HG03108 (cell line): ENCODE results near the gene AMOT.

Experiments
- ATAC-seq: cut with Tn5 transposase; IDR thresholded peaks from one replicate; pipeline ENCODE4 v1.9.1; 2021; ENCODE audit warnings: moderate library complexity; ENCODE audit not compliant: unreplicated experiment

AMOT gene

DNA sequence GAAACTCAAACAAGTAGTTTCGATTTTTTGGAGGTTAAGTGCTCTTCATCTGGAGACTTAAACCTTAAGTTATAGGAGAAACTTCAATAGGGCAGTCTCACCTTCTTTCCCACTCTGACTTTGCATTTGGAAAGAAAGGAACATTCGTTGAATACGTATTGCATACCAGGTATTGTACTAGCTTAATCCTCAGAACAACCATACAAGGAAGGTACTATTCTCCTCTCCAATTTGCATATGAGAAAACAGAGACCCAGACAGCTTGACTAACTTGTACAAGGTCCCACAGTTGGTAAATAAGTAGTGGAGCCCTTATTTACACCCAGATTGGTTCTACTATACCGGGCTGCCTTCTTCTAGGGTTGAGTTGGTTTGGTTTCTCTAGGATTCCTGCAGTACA is 32.6 kb downstream of the AMOT start:
- ATAC-seq = no peak

DNA sequence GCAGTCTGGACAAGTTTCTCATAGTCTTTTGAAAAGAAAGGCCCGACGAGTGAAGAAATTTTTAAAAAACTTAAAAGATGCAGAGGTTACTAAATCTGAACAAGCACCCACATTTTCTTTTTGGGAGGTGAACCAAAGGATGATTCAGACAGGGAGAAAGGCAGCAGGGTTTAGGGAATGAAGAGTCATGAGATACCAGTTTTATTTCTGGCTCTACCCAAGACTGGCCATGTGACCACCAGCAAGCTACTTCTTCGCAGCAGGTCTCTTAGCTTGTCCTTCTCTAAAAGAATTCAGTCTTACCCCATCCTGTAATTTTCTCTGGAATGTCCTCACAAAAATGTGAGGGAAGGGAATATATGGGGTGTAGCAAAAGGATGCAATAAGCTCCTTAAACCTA is 37.6 kb downstream of the AMOT start:
- no peak for ATAC-seq

DNA sequence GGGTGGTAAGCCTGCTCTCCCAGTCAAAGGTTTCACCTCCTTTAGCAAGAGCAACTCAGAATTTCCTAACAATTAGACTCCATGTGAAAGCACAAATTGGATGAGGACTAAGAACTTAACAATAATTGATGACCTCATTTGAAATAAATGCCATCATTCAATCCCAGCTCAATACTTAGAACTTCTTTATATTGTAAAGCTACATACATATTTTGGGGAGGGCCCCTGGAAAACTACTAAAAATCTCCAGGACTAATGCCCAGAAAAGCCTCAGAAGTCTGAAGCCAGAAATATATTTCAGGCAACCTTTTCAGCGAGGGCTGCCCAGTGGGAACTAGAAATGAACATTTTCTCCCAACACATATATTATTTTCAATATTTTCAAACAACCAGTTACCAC is 38.1 kb downstream of the AMOT start:
- no peak for ATAC-seq

DNA sequence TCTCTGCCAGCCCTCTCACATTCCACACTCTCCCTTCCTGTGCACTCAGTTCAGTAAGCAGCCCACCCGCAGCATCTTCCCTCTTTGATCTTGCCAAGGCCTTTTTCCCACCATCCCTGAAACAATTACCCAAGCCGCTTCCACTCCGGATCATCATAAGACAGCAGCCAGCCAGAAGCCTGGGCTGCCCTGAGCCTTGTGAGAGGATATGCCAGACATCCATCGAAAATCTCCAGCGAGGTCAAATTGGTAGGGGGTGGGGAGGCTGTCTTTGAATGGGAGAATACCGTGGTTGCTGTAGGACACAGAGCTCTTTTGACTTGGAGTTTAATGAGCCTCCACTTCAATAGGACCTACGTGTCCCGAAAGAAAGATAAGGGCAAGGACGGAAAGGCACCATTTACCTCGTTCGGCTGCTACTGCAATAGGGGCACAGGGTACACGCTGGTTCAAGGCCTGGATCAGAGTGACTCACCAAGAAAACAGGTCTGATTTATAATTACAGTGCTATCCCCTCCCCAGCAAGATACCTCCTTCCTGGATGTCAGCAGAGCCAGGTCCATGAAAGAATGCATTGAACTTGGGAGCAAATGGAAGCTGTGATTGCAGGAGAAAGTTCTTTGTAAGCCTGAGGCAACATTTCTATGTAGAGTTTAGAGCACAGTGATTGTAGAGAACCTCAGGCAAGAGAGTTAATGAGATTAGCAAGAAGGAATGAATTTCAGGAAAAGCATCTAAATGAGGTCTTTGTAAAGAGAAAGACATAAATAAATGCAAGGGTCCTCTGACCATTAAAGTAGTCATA is 39.5 kb downstream of the AMOT start:
- no peak for ATAC-seq

DNA sequence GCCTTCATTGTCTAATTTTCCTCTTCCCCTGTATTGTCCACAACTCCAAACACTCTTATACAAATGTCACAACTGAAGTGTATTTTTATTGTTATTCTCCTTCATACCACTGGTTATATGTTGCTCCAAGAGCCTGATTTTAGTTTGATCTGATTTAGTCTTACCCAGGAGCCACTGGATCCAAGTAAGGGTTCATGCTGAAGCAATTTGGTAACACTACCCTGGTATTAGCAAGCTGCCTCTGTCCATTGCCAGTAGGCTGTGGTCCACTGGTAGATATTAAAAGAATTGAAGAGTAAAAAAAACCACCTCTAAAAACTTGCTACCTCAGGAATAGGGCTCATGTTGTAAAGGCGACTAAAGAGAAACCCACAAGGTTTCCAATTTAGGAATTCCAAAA is 41.2 kb downstream of the AMOT start:
- no peak for ATAC-seq

DNA sequence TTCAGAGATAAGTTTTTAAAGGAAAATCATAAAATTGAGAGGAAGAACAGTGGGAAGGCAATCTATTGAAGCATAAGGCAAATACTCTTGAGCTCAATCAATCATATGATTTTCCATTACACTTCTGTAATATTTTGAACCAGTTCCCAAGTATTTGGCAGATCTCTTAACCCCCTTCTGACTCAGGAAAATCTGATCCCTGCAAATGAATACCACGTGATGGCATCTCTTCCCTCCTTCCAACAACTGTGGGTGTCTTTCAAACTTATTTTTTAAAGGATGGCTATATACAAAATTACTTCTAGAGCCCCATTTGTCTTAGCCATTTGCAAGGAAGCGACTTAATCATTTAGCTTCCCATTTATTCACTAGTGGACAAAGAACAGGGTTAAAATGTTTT is 41.9 kb downstream of the AMOT start:
- ATAC-seq = no peak

DNA sequence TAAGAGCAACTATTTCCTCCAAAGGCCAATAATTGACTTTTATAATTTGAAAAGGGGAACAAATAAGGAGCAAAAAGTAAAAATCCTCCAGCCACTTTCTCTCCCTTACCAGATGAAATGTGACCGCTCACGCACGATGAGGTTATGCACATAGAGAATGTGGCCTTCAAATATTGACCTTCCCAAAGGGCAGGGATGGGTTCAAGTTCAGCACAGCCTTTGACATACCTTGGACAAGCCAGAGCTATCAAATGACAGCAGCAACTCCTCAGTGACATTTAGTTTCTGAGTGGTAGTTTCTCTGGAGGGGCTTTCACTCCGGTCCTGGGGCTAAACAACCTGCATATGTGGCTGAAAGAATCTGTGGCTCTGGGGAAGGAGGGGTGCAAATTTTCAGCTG is 50.7 kb downstream of the AMOT start:
- no peak for ATAC-seq

DNA sequence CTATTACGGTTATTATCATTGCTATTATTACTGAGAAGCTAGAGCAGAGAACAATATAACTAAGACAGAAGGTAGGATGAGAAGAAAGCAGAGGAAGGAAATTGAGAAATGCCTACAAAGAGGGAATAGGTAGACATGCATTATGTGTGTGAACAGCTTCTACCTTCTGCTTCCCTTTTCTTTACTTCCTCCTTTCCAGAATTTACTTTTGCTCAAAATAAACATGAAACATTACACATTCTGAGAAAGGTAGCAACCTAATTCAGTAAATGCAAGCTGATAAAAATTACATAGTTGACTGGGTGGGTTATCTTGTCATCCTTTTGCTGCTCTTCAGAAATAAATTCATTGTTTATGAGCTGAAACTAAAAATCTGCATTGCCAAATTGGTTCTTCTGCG is 54.6 kb downstream of the AMOT start:
- ATAC-seq = no peak

DNA sequence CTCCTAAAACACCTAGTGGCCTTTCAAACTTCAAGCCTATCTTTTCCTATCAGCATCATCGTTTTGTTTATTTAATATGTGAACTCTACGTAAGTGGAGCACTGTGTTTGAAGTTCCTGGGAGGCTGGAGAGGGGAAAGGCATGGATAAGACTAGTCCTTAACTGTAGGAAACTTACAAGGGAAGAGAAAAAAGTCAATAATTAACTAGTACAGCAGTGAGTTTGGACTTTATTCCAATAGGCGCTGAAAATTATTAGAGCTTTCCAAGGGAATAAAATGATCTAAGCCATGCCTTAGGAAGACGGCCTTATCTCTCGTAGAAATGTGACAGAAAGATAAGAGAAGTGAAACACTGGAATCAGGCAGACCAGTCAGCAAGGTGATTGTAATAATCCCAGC is 55.3 kb downstream of the AMOT start:
- no peak for ATAC-seq

DNA sequence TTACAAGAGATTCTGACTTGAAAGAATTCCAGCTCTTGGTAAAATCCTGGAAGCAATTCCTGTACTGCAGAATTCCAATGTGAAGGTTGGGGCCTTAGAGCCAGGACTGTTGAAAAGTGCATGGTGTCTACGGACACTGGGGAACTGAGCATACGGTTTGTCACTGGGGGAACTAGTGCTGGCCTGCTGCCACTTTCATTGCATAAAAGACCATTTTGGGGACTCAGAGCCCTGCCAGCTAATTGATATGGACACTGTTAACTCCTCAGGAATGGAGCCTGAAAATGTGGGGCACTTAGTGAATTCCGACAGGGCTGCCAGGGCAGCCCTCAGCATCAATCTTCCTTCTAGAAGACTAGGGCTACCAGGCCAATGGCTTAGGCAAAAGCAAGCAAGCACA is 55.9 kb downstream of the AMOT start:
- no peak for ATAC-seq

DNA sequence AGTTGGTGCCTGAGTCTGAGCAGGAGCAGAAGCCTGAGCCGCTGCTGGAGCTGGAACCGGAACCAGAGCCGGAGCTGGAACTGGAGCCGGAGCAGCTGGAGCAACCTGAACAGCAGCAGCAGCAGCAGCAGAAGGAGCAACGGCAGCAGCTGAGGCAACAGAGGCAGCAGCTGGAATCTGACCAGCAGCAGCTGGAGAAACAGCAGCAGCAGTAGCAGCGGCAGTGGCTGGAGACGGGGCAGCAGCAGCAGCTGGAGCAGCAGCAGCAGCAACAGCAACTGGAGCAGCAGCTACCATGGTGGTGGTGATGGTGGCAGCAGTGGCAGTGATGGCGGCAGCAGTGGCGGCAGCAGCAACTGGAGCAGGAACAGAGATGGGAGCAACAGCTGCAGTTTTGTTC is 61.5 kb downstream of the AMOT start:
- ATAC-seq = no peak

DNA sequence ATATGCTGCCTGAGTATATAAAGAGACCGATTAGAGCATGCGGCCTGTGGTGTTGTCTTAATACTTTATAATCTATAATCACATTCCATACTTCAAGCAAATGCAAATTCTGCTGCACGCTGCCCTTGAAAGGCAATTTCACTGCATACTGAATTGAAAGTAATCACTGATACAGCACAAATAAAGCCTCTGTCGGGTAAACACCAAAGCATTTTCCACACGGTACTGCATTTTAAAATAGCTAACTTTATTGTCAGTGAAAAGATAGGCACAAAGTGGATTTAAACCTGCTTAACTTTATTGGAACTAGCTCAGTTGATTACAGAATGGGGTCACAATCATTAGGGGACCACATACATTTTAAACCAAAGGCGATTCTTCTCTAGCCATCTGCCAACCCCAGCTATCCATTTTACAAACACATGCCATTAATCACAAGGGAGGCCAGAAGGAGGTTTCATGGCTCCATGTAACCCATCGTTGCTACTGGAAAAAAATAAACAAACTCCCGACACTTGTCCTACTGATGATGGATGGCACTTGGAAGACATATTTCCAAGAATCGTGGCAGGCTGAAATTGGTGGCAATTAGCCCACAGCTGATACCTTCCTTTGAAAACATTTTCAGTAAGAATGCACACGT is 65.9 kb downstream of the AMOT start:
- no peak for ATAC-seq

DNA sequence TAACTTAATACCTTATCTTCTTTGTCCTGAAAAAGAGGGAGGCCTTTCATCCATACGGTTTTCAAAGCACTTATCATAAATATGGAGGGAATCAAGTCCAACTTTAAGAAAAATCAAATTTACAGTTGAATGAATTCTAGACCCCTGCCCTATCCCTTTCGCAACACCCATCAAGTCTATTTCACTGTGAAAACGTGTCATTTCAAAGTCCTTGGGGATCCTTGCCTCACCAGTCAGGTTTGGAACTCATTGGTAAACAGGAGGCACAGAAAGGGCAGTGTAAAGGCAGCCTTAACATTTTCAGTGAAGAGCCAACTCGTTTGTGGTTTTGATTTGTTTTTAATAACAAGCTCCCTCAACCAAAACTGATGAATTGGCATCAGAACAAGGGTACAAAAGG is 66.5 kb downstream of the AMOT start:
- ATAC-seq = no peak

DNA sequence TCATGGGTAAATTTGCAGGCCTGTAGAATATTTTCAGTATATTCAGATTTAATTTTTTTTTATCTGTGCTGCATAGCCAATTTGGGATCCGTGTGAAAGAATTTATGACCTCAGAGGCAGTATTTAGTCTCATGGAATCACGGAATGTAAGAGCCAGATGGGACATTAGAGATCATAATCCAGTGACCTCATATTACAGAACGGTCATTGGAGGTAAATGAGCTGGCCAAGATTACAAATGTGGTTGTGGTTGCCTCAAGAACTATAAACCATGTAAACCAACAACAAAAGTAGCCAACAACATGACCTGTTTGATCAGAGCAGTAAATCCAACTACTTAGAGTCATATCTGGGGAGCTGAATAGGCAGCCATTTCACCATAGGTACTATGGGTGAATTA is 71.6 kb downstream of the AMOT start:
- ATAC-seq = no peak

DNA sequence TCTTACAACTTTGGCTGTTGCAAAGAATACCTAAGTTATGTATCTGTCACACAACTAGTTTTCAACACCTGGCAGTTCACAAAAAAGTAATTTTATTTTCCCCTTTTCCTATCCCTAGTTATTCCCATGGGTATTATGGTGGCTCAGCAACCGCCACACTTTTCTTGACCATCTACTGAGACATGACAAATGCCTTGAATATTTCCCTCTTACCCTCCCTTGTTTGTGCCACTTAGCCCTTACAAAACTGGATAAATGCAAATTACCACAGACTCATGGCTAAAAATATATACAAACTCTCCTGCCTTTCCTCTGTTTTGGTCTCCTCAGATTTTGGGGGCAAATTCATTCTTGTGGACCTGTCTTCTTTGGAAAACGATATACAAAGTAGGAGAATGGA is 72.1 kb downstream of the AMOT start:
- no peak for ATAC-seq

DNA sequence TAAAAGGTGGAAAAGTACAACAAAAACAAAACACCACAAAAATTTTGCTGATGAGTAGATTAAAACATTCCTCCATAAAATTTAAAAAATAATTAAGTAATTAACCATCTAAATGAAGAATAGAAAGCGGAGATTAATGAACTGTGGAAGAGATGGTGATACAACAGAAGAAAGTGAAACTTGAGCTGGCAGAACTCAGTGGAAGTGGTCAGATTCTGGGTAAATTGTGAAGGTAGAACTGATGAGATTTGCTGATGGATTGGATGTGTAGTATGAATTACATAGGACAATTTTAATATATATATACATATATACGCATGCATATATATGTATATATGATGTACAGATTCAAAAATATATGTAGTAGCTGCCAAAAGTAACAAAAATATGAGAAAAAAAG is 73.9 kb downstream of the AMOT start:
- ATAC-seq = no peak

DNA sequence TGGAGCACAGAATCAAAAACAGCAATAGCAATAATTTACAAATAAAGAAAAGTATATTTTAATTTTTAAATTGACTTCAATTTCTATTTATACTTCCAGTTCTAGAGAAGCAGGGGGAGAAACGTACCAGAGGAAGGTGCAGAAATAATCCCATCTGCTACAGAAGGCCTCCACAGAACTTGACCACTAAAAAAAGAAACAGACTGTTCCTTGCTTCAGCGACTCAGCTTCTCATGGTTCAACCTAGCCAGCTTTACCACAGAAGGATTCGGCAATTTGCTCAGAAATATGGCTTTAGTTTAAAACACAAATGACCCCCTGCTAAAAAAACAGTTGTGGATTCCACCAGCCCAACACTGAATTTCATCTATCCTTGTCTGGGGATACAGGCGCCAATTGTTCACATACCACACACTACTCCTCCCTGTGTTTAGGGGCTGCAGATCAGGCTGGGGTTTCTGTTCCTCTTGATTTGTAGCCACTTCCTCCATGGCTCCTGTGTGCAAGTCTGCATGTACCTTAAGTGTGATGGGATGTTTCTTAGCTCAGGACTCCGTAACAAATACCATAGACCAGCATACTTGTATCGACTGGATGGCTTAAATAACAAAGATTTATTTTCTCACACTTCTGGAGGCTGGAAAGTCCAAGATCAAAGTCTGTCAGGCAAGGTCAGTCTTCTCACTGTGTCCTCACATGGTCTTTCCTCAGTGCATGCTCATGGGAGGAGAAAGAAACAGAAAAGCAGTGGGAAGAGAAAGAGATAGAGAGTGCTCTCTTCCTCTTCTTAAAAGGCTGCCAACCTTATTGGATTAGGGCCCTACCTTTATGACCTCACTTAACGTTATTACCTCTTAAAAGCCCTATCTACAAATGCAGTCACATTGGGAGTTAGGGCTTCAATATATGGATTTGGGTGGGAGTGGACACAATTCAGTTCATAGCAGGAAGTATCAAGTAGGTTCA is 79.1 kb downstream of the AMOT start:
- ATAC-seq = peak; percentile 86

DNA sequence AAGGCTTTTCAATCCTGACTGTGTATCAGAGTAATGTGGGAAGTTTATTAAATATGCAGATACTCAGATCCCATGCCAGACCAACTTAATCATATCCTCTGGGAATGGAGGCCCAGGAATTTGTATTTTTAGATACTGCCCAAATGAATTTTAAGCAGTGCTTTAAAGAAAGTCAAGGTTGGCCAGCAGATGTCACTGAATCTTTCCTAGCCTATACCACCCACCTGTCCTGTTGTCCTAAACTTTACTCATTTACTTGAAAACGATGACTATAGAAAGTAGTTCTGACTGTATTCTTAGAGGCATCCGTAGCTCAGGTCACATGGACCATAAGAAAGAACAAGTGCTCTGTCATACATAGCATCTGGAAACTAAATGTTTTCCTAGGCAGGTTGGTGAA is 79.9 kb downstream of the AMOT start:
- ATAC-seq = peak; percentile 46

DNA sequence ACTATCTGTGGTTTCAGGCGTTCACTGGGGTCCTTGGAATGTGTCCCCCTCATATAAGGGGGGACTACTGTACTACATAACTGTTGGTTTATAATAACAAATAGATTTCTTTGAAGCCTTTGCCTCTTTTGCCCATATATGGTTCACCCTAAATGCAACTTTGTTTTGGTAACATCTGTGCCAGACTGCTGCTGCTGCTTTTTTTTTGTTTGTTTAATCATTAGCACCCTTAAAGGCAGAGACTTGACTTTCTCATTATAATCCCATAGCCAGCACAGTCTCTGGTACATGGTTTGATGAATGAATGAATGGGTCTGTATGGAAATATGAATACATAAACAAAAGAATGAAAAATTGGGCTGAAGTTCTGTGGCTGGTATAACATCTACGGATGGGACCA is 80.7 kb downstream of the AMOT start:
- ATAC-seq = no peak

DNA sequence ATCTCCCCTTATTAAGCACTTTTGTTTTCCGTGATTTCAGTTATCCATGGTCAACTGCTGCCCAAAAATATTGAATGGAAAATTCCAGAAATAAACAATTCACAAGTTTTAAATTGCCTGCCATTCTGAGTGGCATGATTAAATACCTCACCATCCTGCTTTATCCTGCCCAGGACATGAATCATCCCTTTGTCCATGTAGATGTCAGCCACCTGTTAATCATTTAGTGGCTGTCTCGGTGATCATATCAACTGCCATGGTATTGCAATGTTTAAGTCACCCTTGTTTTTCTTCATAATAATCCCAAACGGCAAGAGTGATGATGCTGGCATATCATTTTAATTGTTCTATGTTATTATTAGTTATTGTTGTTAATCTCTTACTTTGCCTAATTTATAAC is 81.1 kb downstream of the AMOT start:
- no peak for ATAC-seq

DNA sequence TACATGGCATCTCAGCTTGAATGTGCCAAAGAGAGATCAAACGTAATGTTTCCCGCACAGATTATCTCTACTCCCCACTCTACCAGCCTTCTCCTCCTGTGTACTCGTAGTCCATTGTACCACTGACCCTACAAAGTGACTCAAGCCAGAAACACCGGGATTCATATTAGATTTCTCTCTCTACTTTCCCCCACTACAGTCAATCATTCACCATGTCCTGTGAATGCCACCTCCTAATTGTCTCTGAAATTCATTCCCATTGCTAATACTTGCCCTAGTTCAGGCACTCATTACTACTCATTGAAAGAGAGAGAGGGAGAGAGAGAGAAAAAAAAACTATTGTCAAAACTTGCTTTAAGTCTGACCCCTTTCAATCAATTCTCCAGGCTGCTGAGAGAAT is 82.7 kb downstream of the AMOT start:
- no peak for ATAC-seq

DNA sequence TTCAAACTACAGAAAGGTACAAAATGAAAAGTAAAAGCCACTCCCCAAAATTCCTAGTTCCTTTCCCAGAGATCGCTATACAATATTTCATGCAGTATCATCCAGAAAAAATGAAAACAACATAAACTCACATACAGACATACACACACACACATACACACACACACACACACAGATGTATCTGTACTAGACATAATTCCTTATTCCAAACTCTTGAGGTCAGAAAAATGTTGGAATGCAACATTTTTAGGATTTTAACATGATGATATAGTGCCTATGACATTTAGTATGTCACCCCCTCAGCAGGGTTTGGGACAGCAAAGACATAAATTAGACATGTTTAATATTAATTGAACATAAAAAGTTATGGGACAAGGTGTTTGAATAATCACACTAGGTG is 87.5 kb downstream of the AMOT start:
- ATAC-seq = no peak
